Activated CD8-positive, alpha-beta T cell treated with anti-CD3 and anti-CD28 coated beads, Interleukin-2, amount 10 ng/mL, durations not matched to agents 7 days and 5 days (primary cell): ENCODE results near the gene TMEM82. TPM values are rescaled to one million over a fixed set of nuclear protein-coding genes. Genes with fewer than 3 reads are reported as not detected.

Experiments used
- ATAC-seq: fragments of 150-1000 bp; cut with Tn5 transposase; one replicate; pipeline ENCODE4 v1.10.0; 2021; ENCODE audit warnings: moderate library complexity
- CTCF ChIA-PET: fragments of 350-600 bp; sonication (Branson Sonifier 250); formaldehyde crosslinking; loops from one replicate; lab custom pipeline; 2021; ENCODE audit warnings: antibody characterized with exemption; lab: Charles Lee
- POLR2A ChIA-PET: fragments of 350-600 bp; sonication (Branson Sonifier 250); formaldehyde crosslinking; loops from one replicate; lab custom pipeline; 2021; ENCODE audit warnings: antibody characterized with exemption; lab: Charles Lee
- DNase-seq: peaks from one replicate; pipeline ENCODE4 v3.0.0-alpha.2; 2020
- H3K27ac Mint-ChIP-seq: one replicate; pipeline ENCODE4 v1.8.0; 2021; ENCODE audit warnings: mild to moderate bottlenecking, mixed read lengths
- H3K27me3 Mint-ChIP-seq: one replicate; pipeline ENCODE4 v1.8.0; 2021; ENCODE audit warnings: low read depth, mixed read lengths
- H3K36me3 Mint-ChIP-seq: one replicate; pipeline ENCODE4 v1.8.0; 2021; ENCODE audit warnings: low read depth, mixed read lengths
- H3K4me1 Mint-ChIP-seq: one replicate; pipeline ENCODE4 v1.8.0; 2021; ENCODE audit warnings: low read depth, mixed read lengths
- H3K4me3 Mint-ChIP-seq: one replicate; pipeline ENCODE4 v1.8.0; 2021; ENCODE audit warnings: mild to moderate bottlenecking, mixed read lengths
- H3K9me3 Mint-ChIP-seq: one replicate; pipeline ENCODE4 v1.8.0; 2022; ENCODE audit warnings: mixed read lengths; ENCODE audit not compliant: insufficient read depth
- total RNA-seq, 2 experiments: library from RNA; stranded (reverse); gene quantifications; one replicate each; pipeline ENCODE4 v1.2.3, GENCODE V29; 2021

Gene TMEM82
- total RNA-seq, 2 experiments from 2014 or later, result not detected

DNA sequence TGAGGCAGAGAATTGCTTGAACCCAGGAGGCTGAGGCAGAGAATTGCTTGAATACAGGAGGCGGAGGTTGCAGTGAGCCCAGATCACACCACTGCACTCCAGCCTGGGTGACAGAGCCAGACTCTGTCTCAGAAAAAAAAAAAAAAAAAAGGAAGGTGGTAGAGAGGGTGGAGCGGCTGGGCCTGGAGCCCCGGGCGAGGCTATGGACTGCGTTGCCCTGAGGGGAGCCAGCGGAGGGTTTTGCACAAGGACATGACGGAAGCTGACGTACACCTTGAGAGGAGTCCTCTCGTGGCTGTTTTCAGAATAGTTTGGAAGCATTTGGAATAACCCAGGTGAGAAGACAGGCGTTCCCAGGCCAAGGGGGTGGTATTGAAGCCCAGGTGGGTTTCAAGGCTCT lies 9.4 kb downstream of the TMEM82 start:
- ChIA-PET POLR2A (no interaction called here), CTCF (no interaction called here)
- Mint-ChIP-seq H3K4me1 (peaks cover 5% of the 10 kb centered on the region), H3K4me3 (no peak overlapping the region), H3K36me3 (no peaks in the 10 kb centered on the region), H3K9me3 (no peaks in the 10 kb centered on the region), H3K27me3 (peaks cover 15% of the 10 kb centered on the region), H3K27ac (no peak overlapping the region)
- ATAC-seq (no peak), DNase-seq (no peak)

DNA sequence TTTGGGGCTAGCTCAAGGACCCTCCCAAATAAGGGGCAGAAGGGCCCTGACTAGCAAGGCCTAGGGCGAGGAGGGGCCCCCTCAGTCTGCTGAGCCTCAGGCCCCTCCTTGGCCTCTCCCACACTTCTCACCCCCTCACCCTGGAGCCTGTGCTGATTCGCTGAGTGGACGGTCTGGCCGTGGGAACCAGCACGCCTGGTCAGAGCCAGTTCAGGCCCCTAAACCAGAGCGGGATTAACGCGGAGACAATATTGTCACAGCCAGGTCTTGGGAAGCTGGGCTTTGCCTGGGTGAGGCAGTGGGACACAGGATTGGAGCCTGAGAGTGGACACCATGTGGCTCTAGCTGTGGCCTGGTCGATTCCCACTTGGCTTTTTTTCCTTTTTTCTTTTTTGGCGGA lies 11.5 kb downstream of the TMEM82 start:
- DNase-seq (no peak), ATAC-seq (no peak)
- Mint-ChIP-seq H3K4me1 (peaks cover 10% of the 10 kb centered on the region), H3K4me3 (no peak overlapping the region), H3K27ac (no peak overlapping the region), H3K27me3 (peaks cover 28% of the 10 kb centered on the region), H3K9me3 (no peaks in the 10 kb centered on the region), H3K36me3 (no peaks in the 10 kb centered on the region)
- ChIA-PET CTCF (no interaction called here), POLR2A (no interaction called here)

DNA sequence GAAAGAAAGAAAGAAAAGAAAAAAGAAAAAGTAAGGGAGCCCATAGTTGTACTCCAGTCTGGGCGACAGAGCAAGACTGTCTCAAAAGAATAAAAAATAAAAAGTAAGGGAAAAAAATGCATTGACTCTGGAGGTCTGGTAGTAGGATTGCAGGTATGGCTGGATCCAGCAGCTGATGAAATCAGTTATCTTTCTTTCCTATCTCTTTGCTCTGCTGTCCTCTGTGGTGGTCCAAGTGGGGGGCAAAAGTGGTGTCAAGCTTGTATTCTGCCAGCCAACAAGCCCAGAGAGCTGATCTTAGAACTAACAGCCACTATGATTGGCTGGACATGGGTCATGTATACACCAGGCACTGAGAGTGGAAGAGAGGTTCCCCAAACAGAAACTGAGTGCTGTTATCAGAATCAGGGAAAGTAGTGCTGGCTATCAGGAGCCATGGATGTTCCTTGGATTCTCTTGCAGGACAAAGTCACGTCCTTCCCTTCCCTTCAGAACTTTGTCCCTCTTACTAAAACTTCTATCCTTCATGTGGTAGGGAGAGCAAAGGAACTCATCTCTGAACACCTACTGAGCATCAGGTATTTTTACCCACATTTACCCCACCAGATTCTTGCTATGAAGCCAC lies 12.8 kb downstream of the TMEM82 start:
- Mint-ChIP-seq H3K27me3 (peaks cover 32% of the 10 kb centered on the region), H3K9me3 (no peaks in the 10 kb centered on the region), H3K4me3 (no peak overlapping the region), H3K27ac (no peak overlapping the region), H3K4me1 (peaks cover 10% of the 10 kb centered on the region), H3K36me3 (no peaks in the 10 kb centered on the region)
- ChIA-PET POLR2A (no interaction called here), CTCF (no interaction called here)
- DNase-seq, result no peak
- ATAC-seq, result no peak

DNA sequence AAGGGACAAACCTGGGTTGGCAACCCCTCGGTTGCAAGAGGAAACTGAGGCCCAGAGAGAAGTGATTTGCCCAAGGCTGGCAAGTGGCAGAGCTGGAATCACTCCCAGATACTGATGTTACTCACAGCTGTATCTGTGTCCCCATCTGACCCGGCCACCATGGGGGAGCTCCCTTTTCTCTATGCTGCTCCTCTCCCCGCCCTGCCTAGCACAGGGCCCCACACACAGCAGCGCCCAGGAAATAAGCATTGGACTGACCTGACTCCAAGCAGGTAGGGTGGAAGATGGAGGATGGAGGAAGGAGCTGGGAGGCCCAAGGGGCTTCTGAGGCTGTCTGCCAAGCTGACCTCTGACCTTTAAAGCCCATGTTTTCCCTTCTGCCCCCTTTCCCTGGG lies 13.3 kb downstream of the TMEM82 start:
- no peaks in the 10 kb centered on the region for H3K36me3 Mint-ChIP-seq
- H3K4me3 Mint-ChIP-seq, result no peak overlapping the region
- POLR2A ChIA-PET, result no interaction called here
- CTCF ChIA-PET, result no interaction called here
- peaks cover 10% of the 10 kb centered on the region for H3K4me1 Mint-ChIP-seq
- no peaks in the 10 kb centered on the region for H3K9me3 Mint-ChIP-seq
- DNase-seq, result no peak
- H3K27me3 Mint-ChIP-seq, result peaks cover 34% of the 10 kb centered on the region
- ATAC-seq, result no peak
- H3K27ac Mint-ChIP-seq, result no peak overlapping the region

DNA sequence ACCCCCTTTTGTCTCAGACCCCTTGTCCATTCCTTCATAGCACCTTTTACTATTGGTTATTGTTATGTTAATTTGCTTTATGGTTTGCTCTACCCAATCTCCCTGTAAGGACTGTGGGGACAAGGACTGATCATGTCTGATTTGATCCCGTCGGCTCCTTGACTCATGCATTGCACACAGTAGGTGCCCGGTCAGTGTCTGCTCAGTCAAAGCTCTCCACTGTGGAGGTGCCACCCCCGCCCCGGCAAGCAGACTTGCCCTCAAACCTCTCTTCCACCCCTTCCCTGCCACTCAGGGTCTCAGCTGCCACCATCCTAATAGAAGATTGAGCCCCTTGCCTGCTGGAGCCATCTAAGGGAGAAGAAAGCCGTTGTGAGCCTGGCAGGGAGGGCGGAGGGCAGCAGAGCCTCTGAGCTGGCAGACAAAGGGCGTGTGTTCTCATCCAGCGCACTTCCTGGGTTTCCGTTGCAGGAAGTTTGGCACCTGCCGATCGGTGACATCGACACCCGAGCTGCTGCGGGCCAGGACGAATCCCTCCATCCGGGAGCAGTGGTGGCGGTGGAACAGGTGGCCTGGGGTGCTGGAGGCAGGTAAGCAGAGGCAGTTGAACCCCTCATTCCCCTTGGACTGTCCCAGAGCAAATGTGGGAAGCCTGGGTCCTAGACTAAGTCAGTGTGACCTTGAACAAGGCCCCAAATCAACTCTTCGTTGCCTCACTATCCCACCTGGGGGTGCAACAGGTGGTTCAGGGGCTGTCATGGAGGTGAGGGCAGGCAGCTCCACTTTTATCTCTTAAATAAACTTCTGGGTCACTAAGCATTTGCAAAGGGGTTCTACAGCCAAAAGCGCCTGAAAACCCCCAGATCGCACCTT lies 14.1 kb downstream of the TMEM82 start:
- ChIA-PET POLR2A (no interaction called here), CTCF (interaction anchor here (0.8 kb wide), 1 partner anchor 40 kb away, joined by 3 read pairs; no protein-coding TSS in a partner anchor)
- H3K36me3 Mint-ChIP-seq, result no peaks in the 10 kb centered on the region
- H3K4me1 Mint-ChIP-seq, result peaks cover 10% of the 10 kb centered on the region
- peaks cover 38% of the 10 kb centered on the region for H3K27me3 Mint-ChIP-seq
- ATAC-seq (peak; percentile 31), DNase-seq (no peak)
- no peak overlapping the region for H3K4me3 Mint-ChIP-seq
- no peak overlapping the region for H3K27ac Mint-ChIP-seq
- H3K9me3 Mint-ChIP-seq, result no peaks in the 10 kb centered on the region

DNA sequence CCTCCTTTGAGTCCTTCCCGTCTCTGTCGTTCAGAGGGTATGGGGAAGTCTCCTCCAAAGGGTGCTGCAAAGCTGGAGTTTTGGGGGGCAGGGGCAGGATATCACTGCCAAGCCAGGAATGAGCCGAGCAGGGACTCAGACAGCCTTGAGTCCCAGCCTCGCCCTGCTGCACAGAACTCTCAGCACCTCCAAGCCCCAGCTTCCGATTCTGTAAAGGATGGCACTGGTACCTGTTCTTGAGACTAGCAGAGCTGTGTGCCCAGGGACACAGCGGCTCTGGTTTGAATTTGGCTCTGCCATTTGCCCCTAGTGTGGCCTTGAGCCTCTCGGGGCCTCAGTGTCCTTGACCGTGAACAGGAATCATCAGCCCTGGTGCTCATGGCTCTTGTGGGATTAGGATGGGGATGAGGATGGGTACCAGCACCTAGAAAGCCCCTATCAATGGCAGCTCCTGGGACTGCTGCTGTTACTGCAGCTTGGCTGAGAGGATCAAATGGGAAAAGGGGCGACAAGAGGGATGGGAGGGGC lies 14.8 kb downstream of the TMEM82 start:
- H3K27me3 Mint-ChIP-seq, result peaks cover 41% of the 10 kb centered on the region
- CTCF ChIA-PET, result interaction anchor here (0.8 kb wide), 1 partner anchor 39 kb away, joined by 3 read pairs; no protein-coding TSS in a partner anchor
- H3K4me3 Mint-ChIP-seq, result no peak overlapping the region
- no peak overlapping the region for H3K27ac Mint-ChIP-seq
- no peaks in the 10 kb centered on the region for H3K9me3 Mint-ChIP-seq
- ATAC-seq (no peak), DNase-seq (no peak)
- H3K4me1 Mint-ChIP-seq, result peaks cover 10% of the 10 kb centered on the region
- H3K36me3 Mint-ChIP-seq, result no peaks in the 10 kb centered on the region
- POLR2A ChIA-PET, result no interaction called here

DNA sequence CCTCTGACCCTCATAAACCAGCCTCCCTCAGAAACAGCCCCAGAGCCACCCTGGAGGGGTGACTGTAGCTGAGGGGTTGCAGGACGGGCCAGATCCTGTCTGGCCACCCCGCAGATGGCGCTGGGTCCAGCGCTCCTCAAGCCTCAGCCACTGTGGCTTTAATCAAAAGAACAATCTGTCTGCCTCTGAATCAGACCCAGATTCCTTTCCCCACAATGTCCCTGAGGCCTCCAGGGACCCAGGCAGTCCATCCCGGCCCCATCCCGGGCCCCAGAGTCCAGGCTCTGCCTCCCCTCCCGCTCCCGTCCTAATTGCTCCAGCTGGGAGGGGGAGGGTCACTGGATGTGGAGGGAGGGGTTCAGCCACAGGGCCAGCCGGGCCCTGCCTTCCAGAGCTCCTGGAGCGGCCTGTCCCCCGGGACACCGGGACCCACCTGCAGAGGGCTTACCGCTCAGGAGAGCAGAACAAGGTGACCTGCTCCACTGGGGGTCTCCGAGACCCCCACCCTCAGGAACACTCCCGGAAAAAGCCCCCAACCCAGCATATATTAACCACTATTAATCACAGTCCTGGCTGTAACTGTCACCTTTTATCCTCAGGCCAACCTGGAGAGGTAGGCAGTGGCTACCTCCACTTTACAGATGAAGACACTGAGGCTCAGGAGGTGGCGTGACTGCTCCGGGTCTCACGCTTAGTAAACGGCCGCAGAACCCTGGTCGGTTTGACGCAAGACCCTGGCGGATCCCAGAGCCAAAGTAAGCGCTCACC lies 15.5 kb downstream of the TMEM82 start:
- Mint-ChIP-seq H3K9me3 (no peaks in the 10 kb centered on the region), H3K4me1 (peaks cover 10% of the 10 kb centered on the region), H3K4me3 (peak overlapping the region; percentile 15), H3K27me3 (peaks cover 41% of the 10 kb centered on the region), H3K36me3 (no peaks in the 10 kb centered on the region), H3K27ac (no peak overlapping the region)
- DNase-seq (no peak), ATAC-seq (no peak)
- ChIA-PET POLR2A (no interaction called here), CTCF (no interaction called here)

DNA sequence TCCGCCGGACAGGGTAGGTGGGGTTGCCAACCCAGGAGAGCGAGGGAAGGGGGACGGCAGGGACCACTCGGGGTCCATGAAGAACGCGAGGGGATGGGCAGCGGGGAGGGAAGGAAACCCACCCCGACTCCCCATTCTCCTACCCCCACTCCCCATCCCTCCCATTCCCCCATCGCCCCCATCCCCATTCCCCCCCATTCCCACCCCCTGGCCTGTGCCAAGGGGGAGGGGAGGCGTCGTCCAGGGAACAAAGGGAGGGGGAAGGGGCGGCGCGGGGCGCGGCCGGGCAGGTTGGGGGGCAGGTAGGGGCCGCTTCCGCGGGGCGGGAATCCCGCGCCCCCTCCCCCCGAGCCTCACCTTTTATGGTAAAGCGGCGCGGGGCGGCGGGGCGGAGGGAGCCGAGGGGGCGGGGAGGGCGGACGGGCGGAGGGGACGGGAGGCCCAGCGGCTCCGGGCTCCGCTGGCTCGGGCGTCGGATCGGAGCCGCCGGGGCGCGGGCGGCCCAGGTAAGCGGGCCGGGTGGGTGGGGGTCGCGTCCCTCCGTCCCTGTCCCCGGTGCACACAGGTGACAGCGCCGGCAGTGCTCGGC lies 16.1 kb downstream of the TMEM82 start, which contains the start of gene FBLIM1:
FBLIM1 (plus strand) TSS at position 453 of the 589 bp plus-strand sequence. CDS start 6,189 bp downstream, outside the sequence.
- DNase-seq (no peak), ATAC-seq (peak; percentile 35)
- Mint-ChIP-seq H3K9me3 (no peaks in the 10 kb centered on the region), H3K4me3 (peak within 1 kb of the TSS; percentile 15), H3K27ac (no peak within 1 kb of the TSS), H3K4me1 (peaks cover 10% of the 10 kb centered on the region), H3K27me3 (peaks cover 41% of the 10 kb centered on the region), H3K36me3 (no peaks in the 10 kb centered on the region)
- POLR2A ChIA-PET, result no interaction called here
- CTCF ChIA-PET, result no interaction called here

DNA sequence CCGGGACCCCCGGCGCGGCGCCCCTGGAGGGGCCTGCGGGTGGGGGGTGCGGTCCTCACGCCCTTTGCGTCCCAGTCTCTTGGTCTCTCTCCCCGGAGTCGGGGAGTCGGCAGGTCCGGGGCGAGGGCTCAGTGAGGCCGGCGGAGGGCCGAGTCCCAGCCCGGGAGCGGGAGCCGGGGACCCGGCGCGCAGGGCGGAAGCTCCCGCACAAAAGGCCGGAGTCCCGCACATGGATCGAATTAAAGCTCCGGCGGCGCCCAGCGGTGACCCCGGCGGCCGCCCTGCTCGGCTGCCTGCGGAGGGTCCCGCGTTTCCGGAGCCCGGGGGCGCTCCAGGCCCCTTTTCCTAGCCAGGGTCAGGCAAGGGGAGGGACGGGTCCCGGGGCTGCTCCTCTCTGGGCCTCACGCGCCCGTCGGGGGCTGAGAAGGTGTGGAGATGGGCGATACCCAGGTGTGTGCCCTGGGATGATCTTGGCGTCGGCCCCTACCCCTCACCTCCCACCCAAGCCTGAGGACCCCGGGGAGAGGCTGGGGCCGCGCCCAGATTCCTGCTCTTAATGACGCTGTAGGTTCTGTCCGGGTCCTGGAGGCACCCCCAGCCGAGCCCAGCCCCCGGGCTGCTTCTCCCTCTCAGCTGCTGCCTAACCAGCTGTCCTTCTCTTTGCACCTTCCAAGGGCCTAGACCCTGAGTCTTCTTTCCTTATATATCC lies 16.8 kb downstream of the TMEM82 start:
- DNase-seq (no peak), ATAC-seq (peak; percentile 19)
- ChIA-PET CTCF (no interaction called here), POLR2A (no interaction called here)
- no peaks in the 10 kb centered on the region for H3K36me3 Mint-ChIP-seq
- H3K27ac Mint-ChIP-seq, result no peak overlapping the region
- H3K4me3 Mint-ChIP-seq, result no peak overlapping the region
- H3K9me3 Mint-ChIP-seq, result no peaks in the 10 kb centered on the region
- peaks cover 10% of the 10 kb centered on the region for H3K4me1 Mint-ChIP-seq
- H3K27me3 Mint-ChIP-seq, result peaks cover 41% of the 10 kb centered on the region

DNA sequence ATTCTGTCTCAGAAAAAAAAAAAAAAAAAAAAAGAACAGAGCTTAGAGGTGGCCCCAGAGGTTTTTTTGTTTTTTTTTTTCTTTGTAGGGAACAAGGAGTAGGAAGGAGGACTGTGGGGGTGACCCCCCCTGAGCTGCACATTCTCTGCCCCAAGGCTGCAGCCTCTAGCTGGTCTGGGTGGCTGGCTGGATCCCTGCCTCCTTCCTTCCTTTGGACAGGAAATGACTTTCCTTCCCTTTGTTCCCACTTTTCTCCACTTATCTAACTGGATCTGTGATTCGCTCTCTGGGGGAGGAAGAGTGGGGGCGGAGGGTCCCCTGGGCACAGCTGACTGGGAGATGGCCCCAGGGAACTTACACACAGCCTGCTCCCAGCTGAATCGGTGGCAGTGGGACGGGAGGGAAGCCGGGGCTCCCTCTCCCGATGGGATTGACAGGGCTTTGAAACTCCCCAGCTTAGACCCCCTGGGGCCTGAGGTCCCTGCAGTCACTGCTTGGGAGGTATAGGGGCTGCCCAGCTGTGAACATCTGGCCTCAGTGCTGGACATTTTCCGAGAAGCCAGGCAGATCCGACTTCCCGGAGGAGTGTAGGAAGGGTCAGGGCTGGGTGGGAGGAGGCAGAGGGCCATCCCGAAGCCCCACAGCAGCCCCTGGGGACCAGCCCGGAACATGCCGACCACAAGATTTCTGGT lies 18.4 kb downstream of the TMEM82 start:
- ChIA-PET POLR2A (no interaction called here), CTCF (no interaction called here)
- H3K9me3 Mint-ChIP-seq, result no peaks in the 10 kb centered on the region
- no peak overlapping the region for H3K4me3 Mint-ChIP-seq
- H3K27me3 Mint-ChIP-seq, result peaks cover 34% of the 10 kb centered on the region
- H3K27ac Mint-ChIP-seq, result no peak overlapping the region
- H3K36me3 Mint-ChIP-seq, result no peaks in the 10 kb centered on the region
- no peak for DNase-seq
- ATAC-seq, result no peak
- peaks cover 10% of the 10 kb centered on the region for H3K4me1 Mint-ChIP-seq
